Esophagus muscularis mucosa (tissue), 4 donors: ENCODE results near the gene ERH. TPM values are rescaled to one million over a fixed set of nuclear protein-coding genes. Genes with fewer than 3 reads are reported as not detected.

ENCODE experiments used
- DNase-seq: peaks from one replicate; pipeline ENCODE4 v3.0.0-alpha.2; 2017; ENCODE audit errors: extremely low spot score
- H3K27ac ChIP-seq, 4 donors: fragments of 200-600 bp; sonication (generic); replicated peaks in 1 of 4; 1 replicate in 3 of 4; 2 replicates in 1 of 4; pipeline ENCODE4 v1.5.1; 2016 to 2019; ENCODE audit warnings: mild to moderate bottlenecking in 1 of 4
- H3K27me3 ChIP-seq, 4 donors: fragments of 200-600 bp; sonication (generic); one replicate each; pipeline versions ENCODE4 v1.5.1 to v1.6.0; 2016 to 2019
- H3K36me3 ChIP-seq, 4 donors: fragments of 200-600 bp; sonication (generic); one replicate each; pipeline ENCODE4 v1.5.1; 2016 to 2019
- H3K4me1 ChIP-seq, 4 donors: fragments of 200-600 bp; sonication (generic); one replicate each; pipeline ENCODE4 v1.5.1; 2016 to 2019
- H3K4me3 ChIP-seq, 4 donors: fragments of 200-600 bp; sonication (generic); 1 replicate in 2 of 4; 2 replicates in 2 of 4; pipeline ENCODE4 v1.5.1; 2016 to 2019; ENCODE audit warnings: mild to moderate bottlenecking in 4 of 4, moderate library complexity in 1 of 4
- H3K9me3 ChIP-seq, 4 donors: fragments of 200-600 bp; sonication (generic); 1 replicate in 3 of 4; 2 replicates in 1 of 4; pipeline ENCODE4 v1.5.1; 2016 to 2019
- EP300 ChIP-seq: sonication (generic); formaldehyde crosslinking; IDR thresholded peaks from one replicate; pipeline ENCODE4 v1.6.1; 2017; ENCODE audit warnings: antibody characterized with exemption
- POLR2A ChIP-seq: fragments of 450-650 bp; IDR thresholded peaks from one replicate; pipeline ENCODE4 v1.6.1; 2017; ENCODE audit warnings: antibody characterized with exemption, moderate library complexity, mild to moderate bottlenecking, low read depth
- POLR2AphosphoS5 ChIP-seq, 2 donors: sonication (generic); formaldehyde crosslinking; IDR thresholded peaks; one replicate each; pipeline ENCODE4 v1.6.1; 2017; ENCODE audit warnings: antibody characterized with exemption in 2 of 2
- WGBS: methylation state at CpG from one replicate; pipeline ENCODE4 v1.1.5; 2018; 5-methylcytosine and 5-hydroxymethylcytosine counted together
- intact Hi-C: fragments of 100-400 bp; cut with DNase I; formaldehyde crosslinking; loops from one replicate; pipeline ENCODE4 v1.15.1; 2023
- total RNA-seq, 4 donors: library from RNA; depleted of rRNA; stranded (reverse); fragments of >200 nt; gene quantifications; one replicate each; pipeline versions ENCODE4 v1.1.0 to v1.2.1, GENCODE V29; 2016
- TF ChIP-seq, protein P1 (sequence below), 3 experiments: fragments of 200-600 bp in 2 of 3; fragments of 450-650 bp in 1 of 3; sonication (generic) in 2 of 3; IDR thresholded peaks; one replicate each; pipeline ENCODE4 v1.5.1; 2017 to 2019; ENCODE audit warnings: antibody characterized with exemption in 3 of 3, mild to moderate bottlenecking in 2 of 3, moderate library complexity in 1 of 3

Gene ERH
- total RNA-seq, 4 donors from 2014 or later, result 43.1 to 92.6 (median 64.2) TPM

GRCh38 chr14:69405762-69406161 is 7.7 kb upstream of the ERH start:
- H3K9me3 ChIP-seq, result no peaks in the 10 kb centered on the region
- no peaks in the 10 kb centered on the region for H3K36me3 ChIP-seq
- H3K4me1 ChIP-seq, result peaks cover 5 to 31% (median 21%) of the 10 kb centered on the region in 4 donors
- intact Hi-C loops, result no loop called here
- H3K27me3 ChIP-seq, result no peaks in the 10 kb centered on the region
- H3K4me3 ChIP-seq, result no peak overlapping the region
- no peak for DNase-seq
- H3K27ac ChIP-seq, result no peak overlapping the region
- TF ChIP-seq, protein P1, sequence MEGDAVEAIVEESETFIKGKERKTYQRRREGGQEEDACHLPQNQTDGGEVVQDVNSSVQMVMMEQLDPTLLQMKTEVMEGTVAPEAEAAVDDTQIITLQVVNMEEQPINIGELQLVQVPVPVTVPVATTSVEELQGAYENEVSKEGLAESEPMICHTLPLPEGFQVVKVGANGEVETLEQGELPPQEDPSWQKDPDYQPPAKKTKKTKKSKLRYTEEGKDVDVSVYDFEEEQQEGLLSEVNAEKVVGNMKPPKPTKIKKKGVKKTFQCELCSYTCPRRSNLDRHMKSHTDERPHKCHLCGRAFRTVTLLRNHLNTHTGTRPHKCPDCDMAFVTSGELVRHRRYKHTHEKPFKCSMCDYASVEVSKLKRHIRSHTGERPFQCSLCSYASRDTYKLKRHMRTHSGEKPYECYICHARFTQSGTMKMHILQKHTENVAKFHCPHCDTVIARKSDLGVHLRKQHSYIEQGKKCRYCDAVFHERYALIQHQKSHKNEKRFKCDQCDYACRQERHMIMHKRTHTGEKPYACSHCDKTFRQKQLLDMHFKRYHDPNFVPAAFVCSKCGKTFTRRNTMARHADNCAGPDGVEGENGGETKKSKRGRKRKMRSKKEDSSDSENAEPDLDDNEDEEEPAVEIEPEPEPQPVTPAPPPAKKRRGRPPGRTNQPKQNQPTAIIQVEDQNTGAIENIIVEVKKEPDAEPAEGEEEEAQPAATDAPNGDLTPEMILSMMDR (IDR thresholded peaks at IDR 0.05), result no peak
- no peak for TF ChIP-seq POLR2AphosphoS5 (IDR thresholded peaks at IDR 0.05)
- TF ChIP-seq EP300, result no peak
- TF ChIP-seq POLR2A, result no peak

DNA sequence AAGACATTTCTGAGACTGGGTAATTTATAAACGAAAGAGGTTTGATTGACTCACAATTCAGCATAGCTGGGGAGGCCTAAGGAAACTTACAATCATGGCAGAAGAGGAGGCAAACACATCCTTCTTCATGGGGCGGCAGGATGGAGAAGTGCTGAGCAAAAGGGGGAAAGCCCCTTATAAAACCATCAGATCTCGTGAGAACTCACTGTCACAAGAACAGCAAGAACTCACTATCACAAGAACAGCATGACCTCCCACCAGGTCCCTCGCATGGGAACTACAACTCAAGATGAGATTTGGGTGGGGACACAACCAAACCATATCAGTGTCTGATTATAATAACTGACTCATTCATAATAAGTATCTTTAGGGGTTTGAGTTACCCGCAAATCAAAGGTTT is 6.8 kb upstream of the ERH start:
- H3K4me3 ChIP-seq, result no peak overlapping the region
- intact Hi-C loops, result no loop called here
- TF ChIP-seq POLR2A (no peak), POLR2AphosphoS5 (IDR thresholded peaks at IDR 0.05) (no peak), EP300 (no peak)
- TF ChIP-seq, protein P1 (IDR thresholded peaks at IDR 0.05), result no peak
- H3K27me3 ChIP-seq, result no peaks in the 10 kb centered on the region
- H3K36me3 ChIP-seq, result no peaks in the 10 kb centered on the region
- peaks cover 14 to 38% (median 28%) of the 10 kb centered on the region in 4 donors for H3K4me1 ChIP-seq
- H3K9me3 ChIP-seq, result no peaks in the 10 kb centered on the region
- 100% methylated on average over 5 of the region's 5 CpGs for WGBS
- DNase-seq, result no peak
- H3K27ac ChIP-seq, result no peak overlapping the region

- Histone ChIP-seq H3K4me1 (peaks cover 18 to 42% (median 32%) of the 10 kb centered on the region in 4 donors), H3K9me3 (no peaks in the 10 kb centered on the region), H3K4me3 (no peak overlapping the region), H3K36me3 (no peaks in the 10 kb centered on the region), H3K27ac (no peak overlapping the region), H3K27me3 (no peaks in the 10 kb centered on the region)
- WGBS, result 87% methylated on average over 3 of the region's 3 CpGs
- no peak for DNase-seq
- TF ChIP-seq, protein P1 (IDR thresholded peaks at IDR 0.05), result no peak
- TF ChIP-seq POLR2A, result no peak
- TF ChIP-seq EP300, result no peak
- TF ChIP-seq POLR2AphosphoS5 (IDR thresholded peaks at IDR 0.05), result no peak
- intact Hi-C loops, result no loop called here
Measured at GRCh38 chr14:69404478-69404877, 6.4 kb upstream of the ERH start.

DNA sequence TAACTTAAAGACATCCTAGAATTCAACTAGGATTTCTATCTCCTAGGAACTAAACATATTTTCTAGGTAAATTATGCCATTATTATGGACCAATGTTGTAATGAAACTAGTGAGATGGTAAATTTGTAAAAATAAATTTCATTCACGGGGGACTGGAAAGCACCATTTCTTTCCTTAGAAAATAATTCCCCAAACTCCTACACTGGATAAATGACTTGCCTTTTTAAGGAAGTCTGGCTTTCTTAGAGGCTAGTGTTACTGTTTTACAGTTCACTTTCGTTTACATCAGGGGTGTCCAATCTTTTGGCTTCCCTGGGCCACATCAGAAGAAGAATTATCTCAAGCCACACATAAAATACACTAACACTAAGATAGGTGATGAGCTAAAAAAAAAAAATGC is 3.7 kb upstream of the ERH start:
- Histone ChIP-seq H3K27me3 (no peaks in the 10 kb centered on the region), H3K4me1 (peaks cover 28 to 58% (median 45%) of the 10 kb centered on the region in 4 donors), H3K36me3 (no peaks in the 10 kb centered on the region), H3K4me3 (no peak overlapping the region), H3K9me3 (no peaks in the 10 kb centered on the region), H3K27ac (no peak overlapping the region)
- no peak for TF ChIP-seq POLR2A
- TF ChIP-seq EP300, result no peak
- TF ChIP-seq, protein P1 (IDR thresholded peaks at IDR 0.05), result no peak
- no peak for TF ChIP-seq POLR2AphosphoS5 (IDR thresholded peaks at IDR 0.05)
- 49% methylated on average over 2 of the region's 2 CpGs for WGBS
- DNase-seq, result no peak
- intact Hi-C loops, result no loop called here

DNA sequence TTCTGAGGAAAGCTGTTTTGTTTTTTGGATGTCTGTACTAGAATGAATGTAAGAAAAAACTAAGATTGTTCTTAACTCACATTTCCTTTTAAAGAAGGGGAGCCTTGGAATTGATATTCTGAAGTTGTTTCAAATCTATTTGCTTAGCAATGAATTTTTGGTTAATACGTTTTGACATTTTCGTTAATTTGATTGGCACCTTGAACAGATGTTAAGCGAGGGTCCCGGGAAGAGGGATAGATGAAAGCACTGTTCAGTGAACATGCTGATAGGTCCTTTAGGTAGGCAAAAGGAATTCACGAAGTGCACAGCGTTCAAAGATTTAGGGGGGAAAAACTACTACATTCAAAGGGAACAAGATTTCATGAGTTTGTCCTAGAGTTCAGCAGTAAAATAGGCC is 2.1 kb upstream of the ERH start:
- peak overlapping the region in 3 of 4 donors; percentile 77 to 90 (median 83) for H3K4me3 ChIP-seq
- H3K4me1 ChIP-seq, result peaks cover 40 to 72% (median 61%) of the 10 kb centered on the region in 4 donors
- 78% methylated on average over 6 of the region's 6 CpGs for WGBS
- intact Hi-C loops, result no loop called here
- peaks cover 0 to 13% (median 13%) of the 10 kb centered on the region in 4 donors for H3K36me3 ChIP-seq
- no peaks in the 10 kb centered on the region for H3K9me3 ChIP-seq
- no peak overlapping the region for H3K27ac ChIP-seq
- no peak for DNase-seq
- TF ChIP-seq, protein P1 (IDR thresholded peaks at IDR 0.05), result no peak
- no peak for TF ChIP-seq POLR2A
- TF ChIP-seq POLR2AphosphoS5 (IDR thresholded peaks at IDR 0.05), result no peak
- no peak for TF ChIP-seq EP300
- H3K27me3 ChIP-seq, result no peaks in the 10 kb centered on the region
